CD4-positive, alpha-beta T cell treated with Interferon alpha-2 for 1 hour (primary cell): ENCODE measurements around the gene PIP4K2B.
A peak's percentile ranks its signal among the peaks of the same experiment; 100 is the strongest.

ENCODE experiments used
- DNase-seq, 2 donors: peaks; one replicate each; pipeline ENCODE4 v3.0.0-alpha.2; 2020 to 2022

The PIP4K2B gene

GRCh38 chr17:38777641-38778250 lies 21.6 kb downstream of the PIP4K2B start:
- no peak for DNase-seq

GRCh38 chr17:38773258-38773657 lies 26.1 kb downstream of the PIP4K2B start:
- DNase-seq: no peak

- no peak for DNase-seq
Measured at GRCh38 chr17:38768417-38768816, 30.9 kb downstream of the PIP4K2B start.

GRCh38 chr17:38766341-38766740 lies 33.0 kb downstream of the PIP4K2B start:
- DNase-seq: no peak

- no peak for DNase-seq
Measured at GRCh38 chr17:38762231-38762630, 37.1 kb downstream of the PIP4K2B start.

- peak in 1 of 2 donors; percentile 37 for DNase-seq
Measured at GRCh38 chr17:38761612-38762011, 37.7 kb downstream of the PIP4K2B start.

GRCh38 chr17:38753071-38753506 lies 46.3 kb downstream of the PIP4K2B start:
- no peak for DNase-seq

GRCh38 chr17:38752308-38753070 lies 46.9 kb downstream of the PIP4K2B start, which contains the start of gene PSMB3:
PSMB3 (plus strand) TSS chr17:38752741; CDS start chr17:38752827, 86 bp downstream.
- peak; percentile 99 for DNase-seq

GRCh38 chr17:38751808-38752307 lies 47.5 kb downstream of the PIP4K2B start:
- peak; percentile 82 to 87 for DNase-seq

- no peak for DNase-seq
Measured at GRCh38 chr17:38751144-38751807, 48.1 kb downstream of the PIP4K2B start.

- no peak for DNase-seq
Measured at GRCh38 chr17:38750312-38751121, 48.8 kb downstream of the PIP4K2B start.

- DNase-seq: no peak
Measured at GRCh38 chr17:38750044-38750311, 49.4 kb downstream of the PIP4K2B start.

- no peak for DNase-seq
Measured at GRCh38 chr17:38749223-38750043, 49.9 kb downstream of the PIP4K2B start.

GRCh38 chr17:38748892-38749222 lies 50.5 kb downstream of the PIP4K2B start:
- no peak for DNase-seq

- DNase-seq: no peak
Measured at GRCh38 chr17:38748149-38748891, 51.0 kb downstream of the PIP4K2B start, which contains the start of gene PCGF2. PCGF2 (minus strand) TSS chr17:38748336; CDS start chr17:38740402, 7,934 bp downstream.

- no peak for DNase-seq
Measured at GRCh38 chr17:38747463-38748148, 51.8 kb downstream of the PIP4K2B start.

- DNase-seq: no peak
Measured at GRCh38 chr17:38746849-38747462, 52.4 kb downstream of the PIP4K2B start.

- no peak for DNase-seq
Measured at GRCh38 chr17:38746004-38746848, 53.1 kb downstream of the PIP4K2B start.

GRCh38 chr17:38745545-38745944 lies 53.8 kb downstream of the PIP4K2B start:
- no peak for DNase-seq
